Tracheal epithelial cell (primary cell): Measurements from ENCODE around the gene PRMT7. TPM values are rescaled to one million over a fixed set of nuclear protein-coding genes. Genes with fewer than 3 reads are reported as not detected.

ENCODE experiments used
- total RNA-seq: library from RNA; depleted of rRNA; stranded (reverse); fragments of >200 nt; gene quantifications from 2 replicates; pipeline ENCODE4 v1.2.1, GENCODE V29; 2014

PRMT7 gene, protein sequence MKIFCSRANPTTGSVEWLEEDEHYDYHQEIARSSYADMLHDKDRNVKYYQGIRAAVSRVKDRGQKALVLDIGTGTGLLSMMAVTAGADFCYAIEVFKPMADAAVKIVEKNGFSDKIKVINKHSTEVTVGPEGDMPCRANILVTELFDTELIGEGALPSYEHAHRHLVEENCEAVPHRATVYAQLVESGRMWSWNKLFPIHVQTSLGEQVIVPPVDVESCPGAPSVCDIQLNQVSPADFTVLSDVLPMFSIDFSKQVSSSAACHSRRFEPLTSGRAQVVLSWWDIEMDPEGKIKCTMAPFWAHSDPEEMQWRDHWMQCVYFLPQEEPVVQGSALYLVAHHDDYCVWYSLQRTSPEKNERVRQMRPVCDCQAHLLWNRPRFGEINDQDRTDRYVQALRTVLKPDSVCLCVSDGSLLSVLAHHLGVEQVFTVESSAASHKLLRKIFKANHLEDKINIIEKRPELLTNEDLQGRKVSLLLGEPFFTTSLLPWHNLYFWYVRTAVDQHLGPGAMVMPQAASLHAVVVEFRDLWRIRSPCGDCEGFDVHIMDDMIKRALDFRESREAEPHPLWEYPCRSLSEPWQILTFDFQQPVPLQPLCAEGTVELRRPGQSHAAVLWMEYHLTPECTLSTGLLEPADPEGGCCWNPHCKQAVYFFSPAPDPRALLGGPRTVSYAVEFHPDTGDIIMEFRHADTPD
- total RNA-seq = 30.9 and 35.4 TPM in 2 replicates

DNA sequence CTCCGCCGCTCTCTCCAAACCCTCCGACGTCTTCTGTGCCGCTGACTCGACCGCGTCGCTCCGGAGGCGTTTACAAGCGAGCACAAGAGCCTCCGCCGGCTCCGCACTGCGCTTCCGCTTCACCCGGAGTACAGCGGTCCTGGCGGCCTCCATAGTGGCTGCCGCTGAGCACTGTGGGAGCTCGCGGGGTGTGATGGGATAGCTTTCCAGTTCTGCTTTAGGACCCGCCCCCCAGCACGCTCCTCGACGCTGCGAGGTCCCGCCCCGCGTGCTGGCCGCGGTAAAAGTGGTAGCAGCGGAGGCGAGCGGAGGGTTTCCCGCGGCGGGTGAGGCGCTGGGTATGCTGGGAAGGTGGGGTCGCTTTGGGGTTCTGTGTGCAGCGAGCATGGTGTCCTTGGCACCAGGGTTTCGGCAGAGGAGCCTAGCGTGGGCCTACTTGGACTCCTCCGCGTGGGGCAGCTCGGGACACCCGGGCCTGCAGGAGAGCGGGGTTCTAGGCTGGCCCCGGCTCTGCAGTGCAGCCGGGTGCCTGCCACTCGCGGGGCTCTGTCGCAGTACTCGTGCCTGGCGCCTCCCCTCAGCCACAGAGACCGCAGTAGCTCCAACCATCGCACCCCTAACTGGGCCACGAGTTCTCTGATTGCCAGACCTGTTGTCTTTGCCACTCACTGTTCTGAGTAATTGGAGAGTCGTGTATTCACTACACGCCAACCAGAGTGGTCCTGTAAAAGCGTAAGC lies at the start of gene PRMT7, which contains the start of gene SLC7A6OS:
Gene PRMT7, plus strand, starts transcription at position 246 of the 738 bp plus-strand sequence. CDS start 4,961 bp downstream, outside the sequence.
Gene SLC7A6OS, minus strand, starts transcription at position 173 of the 738 bp plus-strand sequence. Its CDS starts 20 bp downstream, at position 153.

DNA sequence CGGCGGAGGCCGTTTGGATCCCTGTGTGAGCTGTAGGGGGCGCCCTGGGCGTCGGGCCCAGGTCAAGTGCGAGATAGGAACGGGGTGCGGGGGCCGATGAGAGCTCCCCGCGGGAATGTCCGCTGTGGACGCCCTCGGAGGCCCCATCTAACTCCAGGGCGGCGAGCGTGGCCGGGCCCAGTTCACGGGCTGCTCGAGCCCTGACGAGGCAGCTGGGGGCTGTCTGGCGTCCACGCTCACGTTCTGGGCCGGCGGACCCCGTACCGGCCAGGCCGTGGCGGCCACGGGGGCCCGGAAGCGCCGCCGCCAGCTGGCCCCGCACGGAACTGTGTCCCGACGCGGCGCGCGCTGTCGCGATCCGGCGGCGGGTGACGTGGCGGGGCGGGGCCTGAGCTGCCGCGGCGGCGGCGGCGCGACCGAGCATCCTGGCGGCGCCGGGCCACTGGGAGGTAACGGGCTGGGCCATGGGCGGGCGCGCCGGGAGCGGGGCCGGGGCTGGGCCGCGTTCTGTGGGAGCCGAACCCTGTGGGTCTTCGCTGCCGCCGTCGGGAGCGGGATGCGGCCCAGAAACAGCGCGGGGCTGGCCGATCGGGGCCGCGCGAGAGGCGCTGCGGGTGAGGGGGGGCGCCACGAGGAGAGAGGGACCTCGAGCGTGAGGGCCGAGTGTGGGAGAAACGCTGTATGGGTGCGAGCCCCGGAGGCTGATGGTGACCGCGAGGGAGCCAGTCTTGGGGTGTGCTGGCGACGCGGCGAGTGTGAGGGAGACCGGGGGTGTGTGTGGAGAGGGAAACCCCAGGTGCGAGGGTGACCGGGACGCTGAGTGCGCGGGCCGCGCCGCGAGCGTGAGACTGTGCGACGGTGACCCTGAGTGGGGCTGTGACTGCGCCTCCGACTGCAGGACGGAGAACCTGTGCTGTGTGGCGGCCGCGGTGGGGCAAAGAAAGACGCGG lies 46.4 kb upstream of the PRMT7 start, which contains the start of gene SLC7A6:
Gene SLC7A6, plus strand, starts transcription at position 399 of the 950 bp plus-strand sequence. CDS start 10,201 bp downstream, outside the sequence.

Other genes with a start within 250 kb of the PRMT7 start
- 4.6 and 11.7 TPM in 2 replicates for gene NFATC3, start 225.6 kb upstream of the PRMT7 start, total RNA-seq
- gene ESRP2, start 74.9 kb upstream of the PRMT7 start, total RNA-seq = 27.5 and 45.6 TPM in 2 replicates
- 10.2 and 10.6 TPM in 2 replicates for gene PLA2G15, start 65.6 kb upstream of the PRMT7 start, total RNA-seq
- 8.4 and 10.4 TPM in 2 replicates for gene SLC7A6, start 46.5 kb upstream of the PRMT7 start, total RNA-seq
- gene SLC7A6OS, start 73 bp upstream of the PRMT7 start, total RNA-seq = 12.8 and 15.6 TPM in 2 replicates
- not detected in 2 replicates for gene SMPD3, start 137.5 kb downstream of the PRMT7 start, total RNA-seq
- 29.6 and 40.5 TPM in 2 replicates for gene ZFP90, start 228.3 kb downstream of the PRMT7 start, total RNA-seq